ENCODE measurements around the gene KRT20.

DNA sequence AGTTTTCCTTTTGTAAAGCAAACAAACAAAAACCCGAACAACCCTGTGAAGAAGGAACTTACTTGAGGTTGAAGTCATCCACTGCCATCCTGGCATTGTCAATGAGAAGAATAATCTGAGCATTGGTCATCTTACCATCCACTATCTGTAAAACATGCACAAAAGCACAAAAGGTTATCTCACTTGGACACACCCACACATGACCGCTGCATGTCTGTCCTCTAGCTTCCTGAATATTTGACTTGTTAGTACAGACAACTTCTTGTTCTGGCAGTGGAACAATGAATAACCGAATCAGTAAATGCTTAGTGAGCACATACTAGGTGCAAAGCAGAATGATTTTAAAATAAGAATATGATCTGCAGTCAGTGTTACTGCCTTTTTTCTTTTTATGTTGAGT, 46.3 kb upstream of the KRT20 start:
- TF ChIP-seq, protein P1, sequence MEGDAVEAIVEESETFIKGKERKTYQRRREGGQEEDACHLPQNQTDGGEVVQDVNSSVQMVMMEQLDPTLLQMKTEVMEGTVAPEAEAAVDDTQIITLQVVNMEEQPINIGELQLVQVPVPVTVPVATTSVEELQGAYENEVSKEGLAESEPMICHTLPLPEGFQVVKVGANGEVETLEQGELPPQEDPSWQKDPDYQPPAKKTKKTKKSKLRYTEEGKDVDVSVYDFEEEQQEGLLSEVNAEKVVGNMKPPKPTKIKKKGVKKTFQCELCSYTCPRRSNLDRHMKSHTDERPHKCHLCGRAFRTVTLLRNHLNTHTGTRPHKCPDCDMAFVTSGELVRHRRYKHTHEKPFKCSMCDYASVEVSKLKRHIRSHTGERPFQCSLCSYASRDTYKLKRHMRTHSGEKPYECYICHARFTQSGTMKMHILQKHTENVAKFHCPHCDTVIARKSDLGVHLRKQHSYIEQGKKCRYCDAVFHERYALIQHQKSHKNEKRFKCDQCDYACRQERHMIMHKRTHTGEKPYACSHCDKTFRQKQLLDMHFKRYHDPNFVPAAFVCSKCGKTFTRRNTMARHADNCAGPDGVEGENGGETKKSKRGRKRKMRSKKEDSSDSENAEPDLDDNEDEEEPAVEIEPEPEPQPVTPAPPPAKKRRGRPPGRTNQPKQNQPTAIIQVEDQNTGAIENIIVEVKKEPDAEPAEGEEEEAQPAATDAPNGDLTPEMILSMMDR (conservative IDR thresholded peaks at IDR 0.05; ENCODE audit: low read length) = no peak
- no peak for TF ChIP-seq EZH2phosphoT487 (IDR thresholded peaks at IDR 0.05; ENCODE audit: borderline replicate concordance, low read depth, low read length)
